Measurements from ENCODE around the gene TTLL11.
"Not testable (repeated sequence)": the region's sequence is repeated elsewhere in the genome, so short reads cannot be mapped to it uniquely, and the experiment has no call there.

The TTLL11 gene

GRCh38 chr9:121912812-121913627 is 180.1 kb downstream of the TTLL11 start:
- in situ Hi-C loops (cut with HindIII; ENCODE audit: low pct_ligation_motif_present, low pct_unique_long_range_greater_than_20kb, low sequenced_read_pairs), result no loop called here
- DNase-seq, result no peak

GRCh38 chr9:121910491-121911040 is 182.5 kb downstream of the TTLL11 start:
- in situ Hi-C loops (cut with HindIII; ENCODE audit: low pct_ligation_motif_present, low pct_unique_long_range_greater_than_20kb, low sequenced_read_pairs), result no loop called here
- no peak for DNase-seq

- no peak for DNase-seq
- in situ Hi-C loops (cut with HindIII; ENCODE audit: low pct_ligation_motif_present, low pct_unique_long_range_greater_than_20kb, low sequenced_read_pairs), result no loop called here
These were observed 184.0 kb downstream of the TTLL11 start for GRCh38 chr9:121909111-121909510.

- DNase-seq, result no peak
- in situ Hi-C loops (cut with HindIII; ENCODE audit: low pct_ligation_motif_present, low pct_unique_long_range_greater_than_20kb, low sequenced_read_pairs), result no loop called here
These were observed 186.8 kb downstream of the TTLL11 start for GRCh38 chr9:121906074-121906870.

- in situ Hi-C loops (cut with HindIII; ENCODE audit: low pct_ligation_motif_present, low pct_unique_long_range_greater_than_20kb, low sequenced_read_pairs), result no loop called here
These were observed 190.5 kb downstream of the TTLL11 start for GRCh38 chr9:121902461-121903135.

GRCh38 chr9:121901616-121902015 is 191.5 kb downstream of the TTLL11 start:
- in situ Hi-C loops (cut with HindIII; ENCODE audit: low pct_ligation_motif_present, low pct_unique_long_range_greater_than_20kb, low sequenced_read_pairs), result no loop called here
- no peak for DNase-seq

More at GRCh38 chr9:121902461-121903135, 190.5 kb downstream of the TTLL11 start:
- no peak for DNase-seq

GRCh38 chr9:121900163-121900562 is 192.9 kb downstream of the TTLL11 start:
- in situ Hi-C loops (cut with HindIII; ENCODE audit: low pct_ligation_motif_present, low pct_unique_long_range_greater_than_20kb, low sequenced_read_pairs), result no loop called here
- DNase-seq, result no peak

- no peak for DNase-seq
- in situ Hi-C loops (cut with HindIII; ENCODE audit: low pct_ligation_motif_present, low pct_unique_long_range_greater_than_20kb, low sequenced_read_pairs), result no loop called here
These were observed 194.3 kb downstream of the TTLL11 start for GRCh38 chr9:121898856-121899255.

GRCh38 chr9:121897140-121897539 is 196.0 kb downstream of the TTLL11 start:
- no peak for DNase-seq
- in situ Hi-C loops (cut with HindIII; ENCODE audit: low pct_ligation_motif_present, low pct_unique_long_range_greater_than_20kb, low sequenced_read_pairs), result no loop called here

- DNase-seq, result no peak
- in situ Hi-C loops (cut with HindIII; ENCODE audit: low pct_ligation_motif_present, low pct_unique_long_range_greater_than_20kb, low sequenced_read_pairs), result no loop called here
These were observed 196.6 kb downstream of the TTLL11 start for GRCh38 chr9:121896545-121896943.

GRCh38 chr9:121895818-121896544 is 197.1 kb downstream of the TTLL11 start:
- DNase-seq, result peak; percentile 27
- in situ Hi-C loops (cut with HindIII; ENCODE audit: low pct_ligation_motif_present, low pct_unique_long_range_greater_than_20kb, low sequenced_read_pairs), result no loop called here

GRCh38 chr9:121895358-121895757 is 197.8 kb downstream of the TTLL11 start:
- in situ Hi-C loops (cut with HindIII; ENCODE audit: low pct_ligation_motif_present, low pct_unique_long_range_greater_than_20kb, low sequenced_read_pairs), result no loop called here
- no peak for DNase-seq

GRCh38 chr9:121894380-121894779 is 198.7 kb downstream of the TTLL11 start:
- DNase-seq; in situ Hi-C loops (cut with HindIII; ENCODE audit: low pct_ligation_motif_present, low pct_unique_long_range_greater_than_20kb, low sequenced_read_pairs): not testable (repeated sequence)

- no peak for DNase-seq
- in situ Hi-C loops (cut with HindIII; ENCODE audit: low pct_ligation_motif_present, low pct_unique_long_range_greater_than_20kb, low sequenced_read_pairs), result no loop called here
These were observed 199.3 kb downstream of the TTLL11 start for GRCh38 chr9:121893786-121894185.

- in situ Hi-C loops (cut with HindIII; ENCODE audit: low pct_ligation_motif_present, low pct_unique_long_range_greater_than_20kb, low sequenced_read_pairs), result no loop called here
- DNase-seq, result no peak
These were observed 200.4 kb downstream of the TTLL11 start for GRCh38 chr9:121892706-121893105.

GRCh38 chr9:121890746-121891145 is 202.4 kb downstream of the TTLL11 start:
- in situ Hi-C loops (cut with HindIII; ENCODE audit: low pct_ligation_motif_present, low pct_unique_long_range_greater_than_20kb, low sequenced_read_pairs), result no loop called here
- no peak for DNase-seq

GRCh38 chr9:121889990-121890563 is 203.0 kb downstream of the TTLL11 start:
- no peak for DNase-seq
- in situ Hi-C loops (cut with HindIII; ENCODE audit: low pct_ligation_motif_present, low pct_unique_long_range_greater_than_20kb, low sequenced_read_pairs), result no loop called here

GRCh38 chr9:121888438-121888775 is 204.7 kb downstream of the TTLL11 start:
- peak; percentile 42 for DNase-seq
- in situ Hi-C loops (cut with HindIII; ENCODE audit: low pct_ligation_motif_present, low pct_unique_long_range_greater_than_20kb, low sequenced_read_pairs), result no loop called here
